Common myeloid progenitor, CD34-positive (primary cell): ENCODE measurements around the gene LASP1.

ENCODE experiments used
- CTCF ChIA-PET: fragments of 350-600 bp; sonication (Branson Sonifier 250); formaldehyde crosslinking; loops from one replicate; lab custom pipeline; 2021; ENCODE audit warnings: antibody characterized with exemption; lab: Charles Lee
- POLR2A ChIA-PET: fragments of 350-600 bp; sonication (Branson Sonifier 250); formaldehyde crosslinking; loops from one replicate; lab custom pipeline; 2021; ENCODE audit warnings: antibody characterized with exemption; lab: Charles Lee
- DNase-seq, 3 donors: peaks; one replicate each; pipeline versions ENCODE4 v3.0.0 to v3.0.0-alpha.2; 2013
- H3K27ac ChIP-seq, 2 experiments: 1 replicate in 1 of 2; 2 replicates in 1 of 2; pipeline ENCODE4 v1.7.0; 2013; ENCODE audit warnings: inconsistent platforms in 2 of 2, low read length in 2 of 2, mild to moderate bottlenecking in 2 of 2, low read depth in 1 of 2, moderate library complexity in 1 of 2; ENCODE audit not compliant: severe bottlenecking in 2 of 2, insufficient read depth in 1 of 2, poor library complexity in 1 of 2
- H3K27me3 ChIP-seq, 5 experiments: replicated peaks in 2 of 5; 1 replicate in 3 of 5; 2 replicates in 2 of 5; pipeline versions ENCODE4 v1.6.1 to v1.7.0; 2013; ENCODE audit warnings: low read length in 4 of 5, mild to moderate bottlenecking in 2 of 5, moderate library complexity in 2 of 5, inconsistent platforms in 1 of 5; ENCODE audit not compliant: insufficient read depth in 5 of 5, control insufficient read depth in 4 of 5
- H3K36me3 ChIP-seq, 4 experiments: 1 replicate in 2 of 4; 2 replicates in 2 of 4; pipeline versions ENCODE4 v1.6.1 to v1.7.0; 2013; ENCODE audit warnings: low read length in 3 of 4, control low read depth in 1 of 4, mild to moderate bottlenecking in 1 of 4; ENCODE audit not compliant: control insufficient read depth in 4 of 4, insufficient read depth in 4 of 4
- H3K4me1 ChIP-seq, 4 experiments: 1 replicate in 3 of 4; 2 replicates in 1 of 4; pipeline versions ENCODE4 v1.6.1 to v1.7.1; 2013; ENCODE audit warnings: low read length in 3 of 4, mild to moderate bottlenecking in 3 of 4, control low read depth in 1 of 4, inconsistent platforms in 1 of 4, moderate library complexity in 1 of 4; ENCODE audit not compliant: control insufficient read depth in 4 of 4, insufficient read depth in 4 of 4; ENCODE audit errors: control extremely low read depth in 1 of 4
- H3K4me3 ChIP-seq, 7 experiments: 1 replicate in 4 of 7; 2 replicates in 3 of 7; pipeline versions ENCODE4 v1.5.1 to v1.7.0; 2013; ENCODE audit warnings: mild to moderate bottlenecking in 7 of 7, low read length in 6 of 7, moderate library complexity in 6 of 7, inconsistent platforms in 2 of 7, low read depth in 2 of 7, control low read depth in 1 of 7; ENCODE audit not compliant: insufficient read depth in 4 of 7, control insufficient read depth in 1 of 7; ENCODE audit errors: extremely low read depth in 1 of 7
- H3K9me3 ChIP-seq, 5 experiments: 1 replicate in 4 of 5; 2 replicates in 1 of 5; pipeline versions ENCODE4 v1.6.1 to v1.7.1; 2013; ENCODE audit warnings: low read length in 4 of 5, mild to moderate bottlenecking in 2 of 5, inconsistent platforms in 1 of 5, low read depth in 1 of 5, moderate library complexity in 1 of 5; ENCODE audit not compliant: control insufficient read depth in 4 of 5, insufficient read depth in 2 of 5; ENCODE audit errors: control extremely low read depth in 1 of 5
- WGBS: methylation state at CpG from one replicate; pipeline ENCODE4 v1.1.5; 2013; ENCODE audit not compliant: insufficient coverage; 5-methylcytosine and 5-hydroxymethylcytosine counted together

LASP1 gene

GRCh38 chr17:38870259-38871165 lies 654 bp downstream of the LASP1 start:
- 0% methylated on average over 20 of the region's 56 CpGs for WGBS
- Histone ChIP-seq H3K27me3 (no peaks in the 10 kb centered on the region), H3K4me1 (peaks cover 8 to 64% (median 45%) of the 10 kb centered on the region in 4 experiments), H3K4me3 (peak overlapping the region; percentile 88 to 99 (median 96)), H3K9me3 (no peaks in the 10 kb centered on the region), H3K27ac (peak overlapping the region; percentile 20 to 87), H3K36me3 (peaks cover 0 to 10% (median 2%) of the 10 kb centered on the region in 4 experiments)
- POLR2A ChIA-PET = interaction anchor here (1.0 to 4.1 kb wide), 4 partner anchors 17 to 31 kb away, joined by 4 to 22 read pairs (median 8); partner anchors contain the start of gene RPL23
- CTCF ChIA-PET = interaction anchor here (0.6 to 1.9 kb wide), 12 partner anchors 11 to 236 kb away, joined by 3 to 14 read pairs (median 4); partner anchors contain the start of gene LASP1NB
- peak in 2 of 3 donors; percentile 68 to 72 for DNase-seq

DNA sequence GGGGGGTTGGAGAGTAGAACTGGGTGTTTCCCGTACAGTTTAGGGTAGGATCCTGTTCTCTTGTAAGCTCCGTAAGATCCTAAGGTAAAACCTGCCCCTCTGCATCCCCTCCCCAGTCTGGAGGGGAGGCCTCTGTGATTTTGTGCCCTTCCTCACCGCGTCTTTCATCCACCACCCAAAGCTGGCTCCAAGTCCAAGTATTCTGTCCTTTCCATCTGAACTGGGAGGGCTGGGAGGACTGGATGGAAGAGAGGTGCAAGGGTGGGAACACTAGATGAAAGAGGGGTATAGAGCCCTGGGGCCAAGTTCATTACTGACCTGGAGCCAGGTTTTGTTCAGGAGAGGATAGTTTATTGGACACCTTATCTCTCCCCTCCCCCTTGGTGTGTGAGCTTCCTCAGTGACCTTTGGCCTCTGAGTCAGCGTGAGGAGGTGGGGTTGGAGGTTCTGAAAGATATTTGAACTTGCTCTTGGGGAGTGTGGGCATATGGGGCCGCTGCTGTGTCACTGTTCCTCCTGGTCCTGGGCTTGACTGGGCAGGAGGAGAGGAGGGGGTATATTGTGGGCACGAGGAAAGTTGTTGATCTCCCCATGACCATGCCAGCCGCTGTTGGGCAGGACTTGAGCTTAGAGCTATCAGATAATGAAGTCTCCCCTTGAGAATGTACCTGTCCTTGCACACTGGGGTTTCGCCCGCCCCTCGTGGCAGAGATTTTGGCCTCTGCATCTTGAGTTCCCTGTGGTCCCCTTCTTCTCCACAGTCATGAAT lies 1.6 kb downstream of the LASP1 start:
- Histone ChIP-seq H3K4me1 (peaks cover 8 to 66% (median 45%) of the 10 kb centered on the region in 4 experiments), H3K27ac (peak overlapping the region in 1 of 2 experiments; percentile 79), H3K9me3 (no peaks in the 10 kb centered on the region), H3K36me3 (peaks cover 0 to 14% (median 2%) of the 10 kb centered on the region in 4 experiments), H3K4me3 (peak overlapping the region; percentile 88 to 99 (median 96)), H3K27me3 (no peaks in the 10 kb centered on the region)
- POLR2A ChIA-PET = interaction anchor here (1.0 kb wide), 1 partner anchor 27 kb away, joined by 4 read pairs; no protein-coding TSS in a partner anchor
- CTCF ChIA-PET = interaction anchor here (0.6 to 2.4 kb wide), 13 partner anchors 10 to 235 kb away, joined by 3 to 15 read pairs (median 5); partner anchors contain the start of genes CWC25 and LASP1NB
- DNase-seq = peak; percentile 55 to 74 (median 66)
- 40% methylated on average over 7 of the region's 11 CpGs for WGBS

GRCh38 chr17:38872027-38872511 lies 2.2 kb downstream of the LASP1 start:
- Histone ChIP-seq H3K27me3 (no peaks in the 10 kb centered on the region), H3K4me3 (peak overlapping the region in 6 of 7 experiments; percentile 94 to 99 (median 98)), H3K36me3 (peaks cover 0 to 17% (median 3%) of the 10 kb centered on the region in 4 experiments), H3K9me3 (no peaks in the 10 kb centered on the region), H3K27ac (peak overlapping the region in 1 of 2 experiments; percentile 31), H3K4me1 (peaks cover 8 to 69% (median 49%) of the 10 kb centered on the region in 4 experiments)
- ChIA-PET CTCF (interaction anchor here (0.9 to 2.4 kb wide), 10 partner anchors 9 to 106 kb away, joined by 3 to 15 read pairs (median 6); partner anchors contain the start of genes CWC25 and LASP1NB), POLR2A (interaction anchor here (1.0 kb wide), 1 partner anchor 27 kb away, joined by 4 read pairs; no protein-coding TSS in a partner anchor)
- peak in 1 of 3 donors; percentile 15 for DNase-seq
- WGBS = 100% methylated on average over 1 of the region's 5 CpGs

- DNase-seq = no peak
- Histone ChIP-seq H3K27me3 (no peaks in the 10 kb centered on the region), H3K4me1 (peaks cover 8 to 74% (median 54%) of the 10 kb centered on the region in 4 experiments), H3K9me3 (no peaks in the 10 kb centered on the region), H3K27ac (peak overlapping the region in 1 of 2 experiments; percentile 31), H3K36me3 (peaks cover 0 to 22% (median 5%) of the 10 kb centered on the region in 4 experiments), H3K4me3 (peak overlapping the region in 3 of 7 experiments; percentile 2 to 99 (median 96))
- WGBS = 89% methylated on average over 8 of the region's 9 CpGs
- CTCF ChIA-PET = interaction anchor here (0.7 to 2.4 kb wide), 11 partner anchors 9 to 105 kb away, joined by 3 to 15 read pairs (median 5); partner anchors contain the start of genes CWC25 and LASP1NB
- POLR2A ChIA-PET = no interaction called here
Measured at GRCh38 chr17:38872671-38873385, 3.0 kb downstream of the LASP1 start.

DNA sequence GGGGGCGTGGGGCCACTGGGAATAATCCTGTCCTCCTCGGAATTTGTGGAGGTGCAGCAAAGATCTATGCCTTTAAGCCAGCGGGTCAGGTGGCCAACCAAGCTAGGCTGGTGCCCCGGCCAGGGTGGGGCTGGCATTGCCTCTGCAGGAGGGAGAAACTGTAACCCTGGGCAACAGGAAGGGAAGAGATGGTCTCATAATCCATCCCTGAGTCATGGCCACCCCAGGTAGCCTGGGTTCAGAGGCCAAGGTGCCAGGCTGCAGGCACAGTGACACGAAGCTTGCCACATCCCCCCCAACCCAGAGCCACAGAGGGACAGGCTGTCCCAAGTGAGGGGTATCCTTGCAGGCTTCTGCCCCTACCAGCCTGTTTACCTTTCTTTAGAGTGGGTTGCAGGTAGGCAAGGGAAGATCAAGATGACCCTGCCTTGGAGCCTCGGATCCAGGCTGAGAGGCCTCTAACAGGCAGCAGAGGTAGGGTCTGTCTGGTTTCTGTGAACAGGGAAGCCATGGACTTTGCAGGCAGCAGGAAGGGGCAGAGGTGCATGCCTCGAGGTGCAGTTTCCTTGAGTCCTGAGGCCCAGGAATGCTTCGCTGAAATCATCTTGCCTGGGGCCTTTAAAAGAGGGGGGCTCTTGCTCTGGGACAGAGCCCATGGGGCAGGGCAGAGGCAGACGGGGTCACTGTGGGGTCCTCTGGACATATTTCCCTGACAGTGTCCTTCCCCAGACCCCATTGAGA lies 4.0 kb downstream of the LASP1 start:
- WGBS = 85% methylated on average over 9 of the region's 9 CpGs
- no peak for DNase-seq
- Histone ChIP-seq H3K9me3 (no peaks in the 10 kb centered on the region), H3K4me3 (no peak overlapping the region), H3K27ac (peak overlapping the region in 1 of 2 experiments; percentile 22), H3K36me3 (peaks cover 0 to 32% (median 12%) of the 10 kb centered on the region in 4 experiments), H3K4me1 (peaks cover 4 to 74% (median 48%) of the 10 kb centered on the region in 4 experiments), H3K27me3 (no peaks in the 10 kb centered on the region)
- CTCF ChIA-PET = interaction anchor here (0.7 to 2.4 kb wide), 4 partner anchors 19 to 48 kb away, joined by 3 to 15 read pairs (median 4); no protein-coding TSS in a partner anchor
- POLR2A ChIA-PET = no interaction called here
